ENCODE data around the gene NR1H2. TPM values are rescaled to one million over a fixed set of nuclear protein-coding genes. Genes with fewer than 3 reads are reported as not detected.

NR1H2 gene
- total and polyA plus RNA-seq, 12 donors = 64.0 to 125 (median 74.9) TPM

GRCh38 chr19:50361290-50362029 lies 14.8 kb upstream of the NR1H2 start:
- Histone ChIP-seq H3K4me1 (peaks cover 0 to 16% (median 8%) of the 10 kb centered on the region in 9 donors), H3K9me3 (no peaks in the 10 kb centered on the region), H3K4me3 (no peak overlapping the region), H3K27me3 (no peaks in the 10 kb centered on the region), H3K27ac (no peak overlapping the region), H3K36me3 (no peaks in the 10 kb centered on the region)
- WGBS, 2 donors = 89 to 91% methylated on average over 6 to 7 of the region's 7 CpGs
- ATAC-seq (no peak), DNase-seq (no peak)
- intact Hi-C loops (cut with DNase I) = loop anchor here in 2 of 10 donors (5.0 to 10.0 kb wide), 2 partner anchors 421 to 423 kb away; no protein-coding TSS in a partner anchor
- TF ChIP-seq CTCF (IDR thresholded peaks at IDR 0.05) = no peak

GRCh38 chr19:50362030-50362412 lies 14.2 kb upstream of the NR1H2 start:
- WGBS, 2 donors = 80 to 88% methylated on average over 7 of the region's 7 CpGs
- Histone ChIP-seq H3K27ac (no peak overlapping the region), H3K9me3 (no peaks in the 10 kb centered on the region), H3K4me3 (no peak overlapping the region), H3K27me3 (no peaks in the 10 kb centered on the region), H3K4me1 (peaks cover 0 to 16% (median 8%) of the 10 kb centered on the region in 9 donors), H3K36me3 (no peaks in the 10 kb centered on the region)
- ATAC-seq (no peak), DNase-seq (no peak)
- TF ChIP-seq CTCF (IDR thresholded peaks at IDR 0.05) = no peak
- intact Hi-C loops (cut with DNase I) = loop anchor here in 2 of 10 donors (5.0 to 10.0 kb wide), 2 partner anchors 420 to 423 kb away; no protein-coding TSS in a partner anchor

- no peaks in the 10 kb centered on the region for H3K27me3 ChIP-seq
- DNase-seq (no peak), ATAC-seq (no peak)
These were observed 13.4 kb upstream of the NR1H2 start for GRCh38 chr19:50362656-50363424.

More at GRCh38 chr19:50362656-50363424, 13.4 kb upstream of the NR1H2 start:
- Histone ChIP-seq H3K36me3 (no peaks in the 10 kb centered on the region), H3K4me3 (no peak overlapping the region), H3K4me1 (peaks cover 0 to 11% (median 3%) of the 10 kb centered on the region in 9 donors), H3K9me3 (no peaks in the 10 kb centered on the region), H3K27ac (no peak overlapping the region)
- 43 to 49% methylated on average over 11 of the region's 11 CpGs for WGBS, 2 donors
- intact Hi-C loops (cut with DNase I) = loop anchor here in 2 of 10 donors (5.0 to 10.0 kb wide), 2 partner anchors 419 to 422 kb away; no protein-coding TSS in a partner anchor
- no peak for TF ChIP-seq CTCF (IDR thresholded peaks at IDR 0.05)
